Caco-2 (cell line): Measurements from ENCODE around the gene TMEM132D. TPM values are rescaled to one million over a fixed set of nuclear protein-coding genes. Genes with fewer than 3 reads are reported as not detected.

Experiments used
- BruUV-seq: library from RNA; stranded (reverse); fragments of 400-500 nt; replicated peaks from 2 replicates; lab custom pipeline; 2021; lab: Mats Ljungman, UMichigan
- CTCF ChIA-PET: fragments of 300-600 bp; sonication (Branson Sonifier 250); formaldehyde crosslinking; loops from one replicate; lab custom pipeline; 2022; ENCODE audit warnings: antibody characterized with exemption; lab: Charles Lee
- POLR2A ChIA-PET: fragments of 300-600 bp; sonication (Branson Sonifier 250); formaldehyde crosslinking; loops from one replicate; lab custom pipeline; 2022; ENCODE audit warnings: antibody characterized with exemption; lab: Charles Lee
- DNase-seq, 2 experiments: peaks; one replicate each; pipeline versions ENCODE4 v3.0.0 to v3.0.0-alpha.2; 2020 to 2022
- H3K27me3 ChIP-seq: replicated peaks from 2 replicates; pipeline ENCODE4 v1.6.0; 2011; ENCODE audit warnings: low read length; ENCODE audit not compliant: control insufficient read depth, insufficient read depth
- H3K36me3 ChIP-seq: 2 replicates; pipeline ENCODE4 v1.5.1; 2011; ENCODE audit warnings: low read length; ENCODE audit not compliant: control insufficient read depth, insufficient read depth
- H3K4me1 ChIP-seq: fragments of 250-450 bp; sonication (Bioruptor Pico); 2 replicates; pipeline ENCODE4 v1.5.1; 2020; ENCODE audit warnings: mild to moderate bottlenecking
- H3K4me3 ChIP-seq: 2 replicates; pipeline ENCODE4 v1.5.1; 2011; ENCODE audit warnings: low read depth, mild to moderate bottlenecking, control low read depth, low read length
- H3K9me3 ChIP-seq: fragments of 250-450 bp; sonication (Bioruptor Pico); 2 replicates; pipeline ENCODE4 v1.5.1; 2020; ENCODE audit warnings: mild to moderate bottlenecking, moderate library complexity
- H3K27ac Mint-ChIP-seq: one replicate; pipeline ENCODE4 v1.8.0; 2022; ENCODE audit warnings: mixed read lengths; ENCODE audit not compliant: unreplicated experiment
- H3K27me3 Mint-ChIP-seq: one replicate; pipeline ENCODE4 v1.8.0; 2022; ENCODE audit warnings: mixed read lengths; ENCODE audit not compliant: insufficient read depth, unreplicated experiment
- H3K36me3 Mint-ChIP-seq: one replicate; pipeline ENCODE4 v1.8.0; 2022; ENCODE audit warnings: mild to moderate bottlenecking, mixed read lengths; ENCODE audit not compliant: insufficient read depth, unreplicated experiment
- H3K4me1 Mint-ChIP-seq: one replicate; pipeline ENCODE4 v1.8.0; 2022; ENCODE audit warnings: low read depth, mixed read lengths; ENCODE audit not compliant: unreplicated experiment
- H3K4me3 Mint-ChIP-seq: one replicate; pipeline ENCODE4 v1.8.0; 2022; ENCODE audit warnings: mild to moderate bottlenecking, moderate library complexity, mixed read lengths; ENCODE audit not compliant: unreplicated experiment
- H3K9me3 Mint-ChIP-seq: one replicate; pipeline ENCODE4 v1.8.0; 2022; ENCODE audit warnings: mixed read lengths; ENCODE audit not compliant: unreplicated experiment
- CTCF ChIP-seq, 2 experiments: fragments of 200-600 bp in 1 of 2; IDR thresholded peaks; 1 replicate in 1 of 2; 2 replicates in 1 of 2; pipeline versions ENCODE4 v1.5.1 to v1.8.0; 2011 to 2022; ENCODE audit warnings: antibody characterized with exemption in 1 of 2, control low read depth in 1 of 2, inconsistent platforms in 1 of 2, low read depth in 1 of 2, low read length in 1 of 2, mild to moderate bottlenecking in 1 of 2, moderate library complexity in 1 of 2; ENCODE audit not compliant: insufficient read depth in 1 of 2, severe bottlenecking in 1 of 2, unreplicated experiment in 1 of 2
- intact Hi-C: fragments of 100-400 bp; cut with micrococcal nuclease; formaldehyde crosslinking; loops from one replicate; pipeline ENCODE4 v1.10.0; 2022; ENCODE audit not compliant: unreplicated experiment
- total RNA-seq: library from RNA; stranded (reverse); gene quantifications from 2 replicates; pipeline ENCODE4 v1.2.3, GENCODE V29; 2022

TMEM132D gene
- total RNA-seq, 1 experiment from 2014 or later: not detected

GRCh38 chr12:129614221-129614885 lies 289.5 kb downstream of the TMEM132D start:
- TF ChIP-seq CTCF (IDR thresholded peaks at IDR 0.05; ENCODE audit: insufficient read depth in 1 of 2, low read depth in 1 of 2, low read length in 1 of 2, severe bottlenecking in 1 of 2, unreplicated experiment in 1 of 2): no peak
- no peaks in the 10 kb centered on the region for H3K27me3 ChIP-seq
- Mint-ChIP-seq H3K36me3 (no peaks in the 10 kb centered on the region), H3K4me1 (no peaks in the 10 kb centered on the region), H3K9me3 (peaks cover 12% of the 10 kb centered on the region), H3K27ac (no peak overlapping the region), H3K27me3 (no peaks in the 10 kb centered on the region), H3K4me3 (no peak overlapping the region)
- H3K4me1 ChIP-seq: no peaks in the 10 kb centered on the region
- DNase-seq: no peak
- no peaks in the 10 kb centered on the region for H3K9me3 ChIP-seq
- POLR2A ChIA-PET: no interaction called here
- CTCF ChIA-PET: no interaction called here
- H3K4me3 ChIP-seq: no peak overlapping the region
- no peaks in the 10 kb centered on the region for H3K36me3 ChIP-seq
- BruUV-seq: no TSS peak
- intact Hi-C loops: no loop called here

GRCh38 chr12:129613314-129613713 lies 290.5 kb downstream of the TMEM132D start:
- ChIA-PET CTCF (no interaction called here), POLR2A (no interaction called here)
- Mint-ChIP-seq H3K36me3 (no peaks in the 10 kb centered on the region), H3K4me1 (no peaks in the 10 kb centered on the region), H3K27ac (no peak overlapping the region), H3K4me3 (no peak overlapping the region), H3K9me3 (peaks cover 12% of the 10 kb centered on the region), H3K27me3 (no peaks in the 10 kb centered on the region)
- Histone ChIP-seq H3K4me3 (no peak overlapping the region), H3K4me1 (no peaks in the 10 kb centered on the region), H3K27me3 (no peaks in the 10 kb centered on the region), H3K36me3 (no peaks in the 10 kb centered on the region), H3K9me3 (no peaks in the 10 kb centered on the region)
- no TSS peak for BruUV-seq
- DNase-seq: no peak
- intact Hi-C loops: no loop called here
- TF ChIP-seq CTCF (IDR thresholded peaks at IDR 0.05; ENCODE audit: insufficient read depth in 1 of 2, low read depth in 1 of 2, low read length in 1 of 2, severe bottlenecking in 1 of 2, unreplicated experiment in 1 of 2): no peak

GRCh38 chr12:129610601-129611120 lies 293.2 kb downstream of the TMEM132D start:
- DNase-seq: no peak
- H3K27me3 ChIP-seq: no peaks in the 10 kb centered on the region
- Mint-ChIP-seq H3K36me3 (no peaks in the 10 kb centered on the region), H3K9me3 (peaks cover under 1% of the 10 kb centered on the region), H3K4me3 (no peak overlapping the region), H3K27me3 (no peaks in the 10 kb centered on the region), H3K27ac (no peak overlapping the region), H3K4me1 (no peaks in the 10 kb centered on the region)
- no peaks in the 10 kb centered on the region for H3K36me3 ChIP-seq
- CTCF ChIA-PET: no interaction called here
- intact Hi-C loops: no loop called here
- POLR2A ChIA-PET: no interaction called here
- no peaks in the 10 kb centered on the region for H3K4me1 ChIP-seq
- H3K4me3 ChIP-seq: no peak overlapping the region
- no peaks in the 10 kb centered on the region for H3K9me3 ChIP-seq
- BruUV-seq: no TSS peak
- TF ChIP-seq CTCF (IDR thresholded peaks at IDR 0.05; ENCODE audit: insufficient read depth in 1 of 2, low read depth in 1 of 2, low read length in 1 of 2, severe bottlenecking in 1 of 2, unreplicated experiment in 1 of 2): no peak
